A549 (cell line): ENCODE measurements around the gene GINS2.

ENCODE experiments used
- CTCF ChIP-seq: fragments of >200 bp; sonication (Bioruptor Twin); formaldehyde crosslinking; IDR thresholded peaks from 3 replicates; pipeline ENCODE4 v1.5.1; 2016
- MAFK ChIP-seq: fragments of 450-650 bp; IDR thresholded peaks from 2 replicates; pipeline ENCODE4 v1.6.1; 2014; ENCODE audit not compliant: partially characterized antibody
- POLR2A ChIP-seq: IDR thresholded peaks from 2 replicates; pipeline ENCODE4 v1.6.1; 2012; ENCODE audit warnings: mild to moderate bottlenecking, low read length
- RAD21 ChIP-seq, 2 experiments: fragments of >200 bp in 1 of 2; sonication (Bioruptor Twin) in 1 of 2; formaldehyde crosslinking in 1 of 2; IDR thresholded peaks in 1 of 2; conservative IDR thresholded peaks in 1 of 2; 2 replicates in 1 of 2; 3 replicates in 1 of 2; pipeline ENCODE4 v1.6.1; 2012 to 2018; ENCODE audit warnings: inconsistent platforms in 1 of 2

- TF ChIP-seq RAD21 (conservative IDR thresholded peaks at IDR 0.05 in 1 of 2, IDR thresholded peaks at IDR 0.05 in 1 of 2) (no peak), POLR2A (no peak), CTCF (no peak), MAFK (no peak)
Observed at GRCh38 chr16:85731179-85731578, 42.4 kb upstream of the GINS2 start.
